ENCODE measurements around the gene TADA2B.

Gene TADA2B

GRCh38 chr4:7019367-7019766 is 23.8 kb upstream of the TADA2B start:
- no peak overlapping the region for H3K4me3 ChIP-seq (ENCODE audit: low read depth in 1 of 2, low read length in 2 of 2)
- peaks cover 42 to 67% of the 10 kb centered on the region in 2 donors for H3K36me3 ChIP-seq (ENCODE audit: control insufficient read depth in 1 of 2, insufficient read depth in 2 of 2, low read length in 2 of 2)
- H3K9me3 ChIP-seq (ENCODE audit: control insufficient read depth in 1 of 2, low read length in 2 of 2), result no peaks in the 10 kb centered on the region
- no peak overlapping the region for H3K27ac ChIP-seq (ENCODE audit: low read length)
- H3K4me1 ChIP-seq (ENCODE audit: control insufficient read depth in 1 of 2, insufficient read depth in 2 of 2, low read length in 2 of 2), result no peaks in the 10 kb centered on the region
- no peaks in the 10 kb centered on the region for H3K27me3 ChIP-seq (ENCODE audit: low read depth, low read length)

DNA sequence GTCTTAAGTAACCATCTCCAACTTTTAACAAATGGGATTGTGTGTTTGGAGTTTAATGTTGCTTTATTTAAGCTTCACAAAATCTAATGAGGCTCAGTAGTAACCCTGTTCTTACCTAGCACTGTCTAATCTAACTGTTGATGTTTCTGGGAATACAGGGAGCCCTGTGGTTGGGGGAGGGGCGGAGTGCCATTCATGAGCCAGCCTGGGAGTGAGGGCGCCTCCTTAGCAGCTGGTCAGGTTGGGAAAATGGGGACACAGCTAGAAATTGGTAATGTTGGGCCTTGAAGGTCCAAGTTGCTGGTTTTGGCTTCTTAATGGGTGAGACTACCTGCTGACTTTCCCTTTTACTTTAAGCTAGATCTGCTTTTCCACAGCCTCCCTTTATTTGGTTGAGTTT is 22.9 kb upstream of the TADA2B start:
- no peaks in the 10 kb centered on the region for H3K9me3 ChIP-seq (ENCODE audit: control insufficient read depth in 1 of 2, low read length in 2 of 2)

GRCh38 chr4:7020856-7021255 is 22.3 kb upstream of the TADA2B start:
- H3K9me3 ChIP-seq (ENCODE audit: control insufficient read depth in 1 of 2, low read length in 2 of 2), result no peaks in the 10 kb centered on the region
- no peak overlapping the region for H3K4me3 ChIP-seq (ENCODE audit: low read depth in 1 of 2, low read length in 2 of 2)
- H3K36me3 ChIP-seq (ENCODE audit: control insufficient read depth in 1 of 2, insufficient read depth in 2 of 2, low read length in 2 of 2), result peaks cover 40 to 67% of the 10 kb centered on the region in 2 donors
- no peaks in the 10 kb centered on the region for H3K4me1 ChIP-seq (ENCODE audit: control insufficient read depth in 1 of 2, insufficient read depth in 2 of 2, low read length in 2 of 2)
- no peaks in the 10 kb centered on the region for H3K27me3 ChIP-seq (ENCODE audit: low read depth, low read length)
- no peak overlapping the region for H3K27ac ChIP-seq (ENCODE audit: low read length)

More for the DNA sequence above, 22.9 kb upstream of the TADA2B start:
- no peak overlapping the region for H3K27ac ChIP-seq (ENCODE audit: low read length)
- peaks cover 41 to 67% of the 10 kb centered on the region in 2 donors for H3K36me3 ChIP-seq (ENCODE audit: control insufficient read depth in 1 of 2, insufficient read depth in 2 of 2, low read length in 2 of 2)
- H3K4me3 ChIP-seq (ENCODE audit: low read depth in 1 of 2, low read length in 2 of 2), result no peak overlapping the region
- no peaks in the 10 kb centered on the region for H3K27me3 ChIP-seq (ENCODE audit: low read depth, low read length)
- no peaks in the 10 kb centered on the region for H3K4me1 ChIP-seq (ENCODE audit: control insufficient read depth in 1 of 2, insufficient read depth in 2 of 2, low read length in 2 of 2)

- Histone ChIP-seq H3K27ac (ENCODE audit: low read length) (no peak overlapping the region), H3K27me3 (ENCODE audit: low read depth, low read length) (no peaks in the 10 kb centered on the region), H3K36me3 (ENCODE audit: control insufficient read depth in 1 of 2, insufficient read depth in 2 of 2, low read length in 2 of 2) (peaks cover 40 to 67% of the 10 kb centered on the region in 2 donors), H3K9me3 (ENCODE audit: control insufficient read depth in 1 of 2, low read length in 2 of 2) (no peaks in the 10 kb centered on the region), H3K4me3 (ENCODE audit: low read depth in 1 of 2, low read length in 2 of 2) (no peak overlapping the region), H3K4me1 (ENCODE audit: control insufficient read depth in 1 of 2, insufficient read depth in 2 of 2, low read length in 2 of 2) (no peaks in the 10 kb centered on the region)
Measured at GRCh38 chr4:7021355-7021754, 21.8 kb upstream of the TADA2B start.

- Histone ChIP-seq H3K4me3 (ENCODE audit: low read depth in 1 of 2, low read length in 2 of 2) (no peak overlapping the region), H3K27ac (ENCODE audit: low read length) (no peak overlapping the region), H3K9me3 (ENCODE audit: control insufficient read depth in 1 of 2, low read length in 2 of 2) (no peaks in the 10 kb centered on the region), H3K36me3 (ENCODE audit: control insufficient read depth in 1 of 2, insufficient read depth in 2 of 2, low read length in 2 of 2) (peaks cover 38 to 61% of the 10 kb centered on the region in 2 donors), H3K4me1 (ENCODE audit: control insufficient read depth in 1 of 2, insufficient read depth in 2 of 2, low read length in 2 of 2) (no peaks in the 10 kb centered on the region), H3K27me3 (ENCODE audit: low read depth, low read length) (no peaks in the 10 kb centered on the region)
Measured at GRCh38 chr4:7021930-7022664, 21.1 kb upstream of the TADA2B start.

GRCh38 chr4:7023486-7023885 is 19.7 kb upstream of the TADA2B start:
- peaks cover 33 to 61% of the 10 kb centered on the region in 2 donors for H3K36me3 ChIP-seq (ENCODE audit: control insufficient read depth in 1 of 2, insufficient read depth in 2 of 2, low read length in 2 of 2)

GRCh38 chr4:7023901-7024300 is 19.3 kb upstream of the TADA2B start:
- Histone ChIP-seq H3K4me3 (ENCODE audit: low read depth in 1 of 2, low read length in 2 of 2) (no peak overlapping the region), H3K27me3 (ENCODE audit: low read depth, low read length) (no peaks in the 10 kb centered on the region), H3K4me1 (ENCODE audit: control insufficient read depth in 1 of 2, insufficient read depth in 2 of 2, low read length in 2 of 2) (no peaks in the 10 kb centered on the region), H3K27ac (ENCODE audit: low read length) (no peak overlapping the region), H3K36me3 (ENCODE audit: control insufficient read depth in 1 of 2, insufficient read depth in 2 of 2, low read length in 2 of 2) (peaks cover 33 to 59% of the 10 kb centered on the region in 2 donors), H3K9me3 (ENCODE audit: control insufficient read depth in 1 of 2, low read length in 2 of 2) (no peaks in the 10 kb centered on the region)

More at GRCh38 chr4:7023486-7023885, 19.7 kb upstream of the TADA2B start:
- H3K4me1 ChIP-seq (ENCODE audit: control insufficient read depth in 1 of 2, insufficient read depth in 2 of 2, low read length in 2 of 2), result no peaks in the 10 kb centered on the region
- H3K9me3 ChIP-seq (ENCODE audit: control insufficient read depth in 1 of 2, low read length in 2 of 2), result no peaks in the 10 kb centered on the region
- H3K4me3 ChIP-seq (ENCODE audit: low read depth in 1 of 2, low read length in 2 of 2), result no peak overlapping the region
- no peak overlapping the region for H3K27ac ChIP-seq (ENCODE audit: low read length)
- H3K27me3 ChIP-seq (ENCODE audit: low read depth, low read length), result no peaks in the 10 kb centered on the region

DNA sequence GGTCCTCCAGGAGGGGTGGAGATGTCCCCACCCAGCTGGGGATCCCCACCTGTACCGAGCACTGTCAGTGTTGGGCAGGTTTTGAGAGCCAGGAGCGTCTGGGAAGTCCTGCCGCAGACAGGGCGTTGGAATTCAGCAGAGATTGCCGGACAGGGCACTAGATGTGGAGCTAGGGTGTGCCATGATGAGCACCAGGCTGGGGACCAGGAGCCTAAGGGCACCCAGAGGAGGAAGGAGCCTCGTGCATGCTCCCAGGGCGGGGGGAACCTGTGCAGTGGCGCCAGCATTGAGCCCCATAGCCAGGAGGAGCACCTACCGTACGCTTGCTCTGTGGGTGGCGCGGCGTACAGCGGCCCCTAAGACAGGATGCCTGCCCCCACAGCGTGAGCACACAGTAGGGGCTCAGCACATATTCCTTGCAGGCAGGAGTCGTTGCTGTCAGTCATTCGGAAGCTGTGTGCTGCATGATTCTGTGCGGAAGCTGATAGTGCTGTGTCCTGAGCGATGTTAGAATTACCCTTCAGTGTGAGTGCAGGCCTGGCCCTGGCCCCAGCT is 18.8 kb upstream of the TADA2B start:
- peaks cover 33 to 62% of the 10 kb centered on the region in 2 donors for H3K36me3 ChIP-seq (ENCODE audit: control insufficient read depth in 1 of 2, insufficient read depth in 2 of 2, low read length in 2 of 2)

GRCh38 chr4:7025040-7025602 is 18.1 kb upstream of the TADA2B start:
- Histone ChIP-seq H3K4me3 (ENCODE audit: low read depth in 1 of 2, low read length in 2 of 2) (no peak overlapping the region), H3K4me1 (ENCODE audit: control insufficient read depth in 1 of 2, insufficient read depth in 2 of 2, low read length in 2 of 2) (no peaks in the 10 kb centered on the region), H3K27ac (ENCODE audit: low read length) (no peak overlapping the region), H3K36me3 (ENCODE audit: control insufficient read depth in 1 of 2, insufficient read depth in 2 of 2, low read length in 2 of 2) (peaks cover 36 to 68% of the 10 kb centered on the region in 2 donors), H3K9me3 (ENCODE audit: control insufficient read depth in 1 of 2, low read length in 2 of 2) (no peaks in the 10 kb centered on the region), H3K27me3 (ENCODE audit: low read depth, low read length) (no peaks in the 10 kb centered on the region)

More for the DNA sequence above, 18.8 kb upstream of the TADA2B start:
- Histone ChIP-seq H3K4me1 (ENCODE audit: control insufficient read depth in 1 of 2, insufficient read depth in 2 of 2, low read length in 2 of 2) (no peaks in the 10 kb centered on the region), H3K4me3 (ENCODE audit: low read depth in 1 of 2, low read length in 2 of 2) (no peak overlapping the region), H3K27ac (ENCODE audit: low read length) (no peak overlapping the region), H3K27me3 (ENCODE audit: low read depth, low read length) (no peaks in the 10 kb centered on the region), H3K9me3 (ENCODE audit: control insufficient read depth in 1 of 2, low read length in 2 of 2) (no peaks in the 10 kb centered on the region)

DNA sequence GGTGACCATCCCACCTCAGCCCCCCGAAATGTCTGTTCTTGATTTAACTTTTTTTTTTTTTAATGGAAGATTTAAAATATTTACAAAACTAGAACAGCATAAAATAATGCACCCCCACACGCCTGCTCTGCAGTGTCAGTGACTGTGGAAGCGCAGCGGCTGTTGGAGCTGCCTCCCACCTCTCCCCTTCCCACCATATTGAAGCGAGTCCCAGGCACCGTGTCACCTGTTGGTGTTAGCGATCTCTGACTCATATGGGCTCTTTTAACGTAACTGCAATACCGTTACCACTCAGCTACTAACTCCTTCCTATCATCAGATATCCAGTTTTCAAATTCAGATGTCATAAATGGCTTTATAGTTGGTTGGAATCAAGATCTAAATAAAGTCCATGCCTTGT is 17.1 kb upstream of the TADA2B start:
- Histone ChIP-seq H3K4me1 (ENCODE audit: control insufficient read depth in 1 of 2, insufficient read depth in 2 of 2, low read length in 2 of 2) (no peaks in the 10 kb centered on the region), H3K27ac (ENCODE audit: low read length) (no peak overlapping the region), H3K36me3 (ENCODE audit: control insufficient read depth in 1 of 2, insufficient read depth in 2 of 2, low read length in 2 of 2) (peaks cover 42 to 78% of the 10 kb centered on the region in 2 donors), H3K27me3 (ENCODE audit: low read depth, low read length) (no peaks in the 10 kb centered on the region), H3K4me3 (ENCODE audit: low read depth in 1 of 2, low read length in 2 of 2) (no peak overlapping the region), H3K9me3 (ENCODE audit: control insufficient read depth in 1 of 2, low read length in 2 of 2) (no peaks in the 10 kb centered on the region)

DNA sequence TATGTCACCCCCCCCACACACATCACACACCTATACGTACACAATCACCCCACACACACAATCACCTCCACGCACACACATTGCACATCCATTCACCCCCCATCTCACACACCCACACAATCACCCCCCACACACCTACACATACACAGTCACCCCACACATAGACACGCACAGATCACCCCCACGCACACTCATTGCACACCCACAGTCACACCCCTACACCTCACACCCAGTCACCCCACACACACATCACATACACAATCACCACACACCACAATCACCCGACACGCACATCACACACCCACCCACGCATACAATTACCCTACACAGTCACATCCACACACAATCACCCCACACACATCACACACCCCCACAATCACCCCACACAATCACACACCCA is 15.9 kb upstream of the TADA2B start:
- no peak overlapping the region for H3K4me3 ChIP-seq (ENCODE audit: low read depth in 1 of 2, low read length in 2 of 2)
- H3K9me3 ChIP-seq (ENCODE audit: control insufficient read depth in 1 of 2, low read length in 2 of 2), result no peaks in the 10 kb centered on the region
- no peaks in the 10 kb centered on the region for H3K27me3 ChIP-seq (ENCODE audit: low read depth, low read length)
- H3K36me3 ChIP-seq (ENCODE audit: control insufficient read depth in 1 of 2, insufficient read depth in 2 of 2, low read length in 2 of 2), result peaks cover 51 to 82% of the 10 kb centered on the region in 2 donors
- H3K27ac ChIP-seq (ENCODE audit: low read length), result no peak overlapping the region
- no peaks in the 10 kb centered on the region for H3K4me1 ChIP-seq (ENCODE audit: control insufficient read depth in 1 of 2, insufficient read depth in 2 of 2, low read length in 2 of 2)
